Measurements from ENCODE around the gene TMEM106C. TPM values are rescaled to one million over a fixed set of nuclear protein-coding genes. Genes with fewer than 3 reads are reported as not detected.

Gene TMEM106C
- total RNA-seq, 1 donor from 2014 or later = 31.3 TPM

DNA sequence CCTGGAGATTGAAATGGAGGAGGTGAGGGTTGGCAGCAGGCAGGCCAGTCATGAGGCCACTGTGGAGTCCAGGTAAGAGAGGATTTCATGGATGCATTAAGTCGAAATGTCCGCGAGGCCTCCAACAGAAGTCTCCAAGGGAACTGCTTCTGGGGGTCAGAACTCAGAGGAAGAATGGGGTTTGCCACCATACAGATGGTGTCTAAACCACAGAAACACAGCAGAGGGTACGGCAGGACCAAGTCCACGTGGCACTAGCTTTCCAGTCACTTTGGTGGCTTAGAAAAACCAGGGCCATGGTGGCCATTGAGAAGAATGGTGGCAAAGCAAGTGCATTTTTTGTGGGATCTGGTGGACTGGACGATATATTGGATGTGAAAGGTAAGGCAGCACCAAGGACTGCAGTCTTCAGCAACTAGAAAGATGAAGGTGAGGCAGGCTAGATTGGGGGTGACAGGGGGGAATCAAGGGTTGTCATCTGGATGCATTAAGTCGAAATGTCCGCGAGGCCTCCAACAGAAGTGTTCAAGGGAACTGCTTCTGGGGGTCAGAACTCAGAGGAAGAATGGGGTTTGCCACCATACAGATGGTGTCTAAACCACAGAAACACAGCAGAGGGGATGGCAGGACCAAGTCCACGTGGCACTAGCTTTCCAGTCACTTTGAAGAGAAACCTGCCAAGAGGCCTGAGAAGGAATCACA lies 22.5 kb upstream of the TMEM106C start:
- H3K4me3 Mint-ChIP-seq = no peak overlapping the region
- CTCF ChIA-PET = no interaction called here
- no peak for TF ChIP-seq CTCF (IDR thresholded peaks at IDR 0.05)
- H3K27ac Mint-ChIP-seq = no peak overlapping the region
- POLR2A ChIA-PET = interaction anchor here (0.8 kb wide), 1 partner anchor 9 kb away, joined by 4 read pairs; no protein-coding TSS in a partner anchor
- H3K4me1 Mint-ChIP-seq = no peaks in the 10 kb centered on the region
- no peaks in the 10 kb centered on the region for H3K36me3 Mint-ChIP-seq (ENCODE audit: low read depth)
- intact Hi-C loops (cut with micrococcal nuclease) = no loop called here
- ATAC-seq (ENCODE audit: low read depth) = no peak
- H3K9me3 Mint-ChIP-seq = no peaks in the 10 kb centered on the region
- DNase-seq = no peak
- H3K27me3 Mint-ChIP-seq = peaks cover 10% of the 10 kb centered on the region

GRCh38 chr12:47941475-47941780 lies 22.0 kb upstream of the TMEM106C start:
- H3K4me3 Mint-ChIP-seq = no peak overlapping the region
- H3K27ac Mint-ChIP-seq = no peak overlapping the region
- CTCF ChIA-PET = interaction anchor here (1.1 kb wide), 1 partner anchor 677 kb away, joined by 4 read pairs; no protein-coding TSS in a partner anchor

DNA sequence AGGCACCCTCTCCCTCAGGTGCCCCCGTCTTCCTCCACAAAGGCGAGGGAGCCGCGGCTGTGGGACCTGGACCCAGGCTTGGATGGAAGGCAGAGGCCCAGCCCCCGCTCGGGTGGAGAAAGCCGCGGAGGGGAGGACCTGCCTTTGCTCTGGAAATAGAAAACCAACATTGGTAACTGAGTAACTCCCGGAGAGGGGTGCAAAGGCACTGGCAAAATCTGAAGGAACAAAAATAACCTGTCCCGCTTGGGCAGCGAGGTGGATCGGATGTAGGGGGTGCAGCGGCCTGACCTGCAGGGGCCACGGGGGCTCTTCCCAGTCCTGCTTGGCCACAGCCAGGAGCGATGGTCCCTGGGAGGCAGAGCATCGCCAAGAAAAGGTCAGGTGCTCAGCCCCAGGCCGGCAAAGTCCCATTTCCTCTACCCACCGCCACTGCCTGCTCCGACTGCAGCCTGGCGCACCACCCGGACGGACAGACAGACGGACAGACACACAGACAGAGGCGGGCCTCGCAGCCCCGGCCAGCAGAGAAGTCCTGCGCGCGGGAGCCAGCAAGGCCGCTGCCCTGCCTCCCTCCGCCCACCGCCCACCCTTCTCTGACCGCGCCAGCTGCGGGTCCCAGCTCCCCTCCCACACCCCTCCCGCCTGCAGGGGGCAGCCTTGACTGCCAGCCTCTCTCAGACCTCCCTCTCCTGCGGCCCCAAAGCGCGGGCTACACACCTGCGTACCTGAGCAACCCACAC lies 21.4 kb upstream of the TMEM106C start:
- Mint-ChIP-seq H3K27ac (no peak overlapping the region), H3K4me3 (no peak overlapping the region), H3K4me1 (no peaks in the 10 kb centered on the region), H3K9me3 (no peaks in the 10 kb centered on the region), H3K27me3 (peaks cover 16% of the 10 kb centered on the region), H3K36me3 (ENCODE audit: low read depth) (no peaks in the 10 kb centered on the region)
- POLR2A ChIA-PET = no interaction called here
- no peak for TF ChIP-seq CTCF (IDR thresholded peaks at IDR 0.05)
- intact Hi-C loops (cut with micrococcal nuclease) = loop anchor here (1.0 to 2.0 kb wide), 2 partner anchors 247 to 677 kb away; no protein-coding TSS in a partner anchor
- CTCF ChIA-PET = interaction anchor here (0.6 to 1.1 kb wide), 2 partner anchors 226 to 676 kb away, joined by 3 to 4 read pairs; no protein-coding TSS in a partner anchor
- DNase-seq (peak; percentile 25), ATAC-seq (ENCODE audit: low read depth) (peak; percentile 56)

More at GRCh38 chr12:47941475-47941780, 22.0 kb upstream of the TMEM106C start:
- ATAC-seq (ENCODE audit: low read depth) (no peak), DNase-seq (no peak)
- no peaks in the 10 kb centered on the region for H3K9me3 Mint-ChIP-seq
- H3K4me1 Mint-ChIP-seq = no peaks in the 10 kb centered on the region
- H3K27me3 Mint-ChIP-seq = peaks cover 10% of the 10 kb centered on the region
- intact Hi-C loops (cut with micrococcal nuclease) = no loop called here
- H3K36me3 Mint-ChIP-seq (ENCODE audit: low read depth) = no peaks in the 10 kb centered on the region
- no peak for TF ChIP-seq CTCF (IDR thresholded peaks at IDR 0.05)
- POLR2A ChIA-PET = no interaction called here

- intact Hi-C loops (cut with micrococcal nuclease) = loop anchor here (1.0 to 2.0 kb wide), 2 partner anchors 247 to 676 kb away; no protein-coding TSS in a partner anchor
- no peaks in the 10 kb centered on the region for H3K36me3 Mint-ChIP-seq (ENCODE audit: low read depth)
- ChIA-PET CTCF (interaction anchor here (0.6 to 1.1 kb wide), 2 partner anchors 225 to 676 kb away, joined by 3 to 4 read pairs; no protein-coding TSS in a partner anchor), POLR2A (no interaction called here)
- H3K27me3 Mint-ChIP-seq = peaks cover 18% of the 10 kb centered on the region
- ATAC-seq (ENCODE audit: low read depth) (no peak), DNase-seq (no peak)
- H3K27ac Mint-ChIP-seq = no peak overlapping the region
- no peaks in the 10 kb centered on the region for H3K4me1 Mint-ChIP-seq
- TF ChIP-seq CTCF (IDR thresholded peaks at IDR 0.05) = no peak
- no peaks in the 10 kb centered on the region for H3K9me3 Mint-ChIP-seq
- H3K4me3 Mint-ChIP-seq = no peak overlapping the region
Observed at GRCh38 chr12:47942614-47943225, 20.7 kb upstream of the TMEM106C start.
